Measurements from ENCODE around the gene BAG5. TPM values are rescaled to one million over a fixed set of nuclear protein-coding genes. Genes with fewer than 3 reads are reported as not detected.
A peak's percentile ranks its signal among the peaks of the same experiment; 100 is the strongest.

The BAG5 gene
- total and polyA plus RNA-seq, 2 of the 8 experiments (the other 6 are each of a cell fraction or from before 2014, with no cell fraction given), result 7.4 to 29.5 TPM

GRCh38 chr14:103542605-103543088 lies 19.8 kb downstream of the BAG5 start (continued):
- no peak for TF ChIP-seq RAD21 (IDR thresholded peaks at IDR 0.05 in 1 of 2, conservative IDR thresholded peaks at IDR 0.05 in 1 of 2; ENCODE audit: low read depth in 2 of 2, low read length in 2 of 2)
- no peak for TF ChIP-seq SAP30 (IDR thresholded peaks at IDR 0.05; ENCODE audit: insufficient read depth, insufficient replicate concordance, low read length)
- TF ChIP-seq SP1 (IDR thresholded peaks at IDR 0.05; ENCODE audit: low read depth, low read length), result peak; percentile 53; the same call in 1 of the 2 replicates
- peak; percentile 65; the same call in 1 of the 2 replicates for TF ChIP-seq ATF2 (IDR thresholded peaks at IDR 0.05; ENCODE audit: low read length)
- TF ChIP-seq GTF2F1 (IDR thresholded peaks at IDR 0.05; ENCODE audit: borderline replicate concordance, low read depth, low read length), result no peak
- TF ChIP-seq POLR2AphosphoS5 (IDR thresholded peaks at IDR 0.05; ENCODE audit: low read depth, low read length), result no peak; the same call in 1 of the 2 replicates
- TF ChIP-seq SIN3A (conservative IDR thresholded peaks at IDR 0.05 in 1 of 2, IDR thresholded peaks at IDR 0.05 in 1 of 2; ENCODE audit: low read depth in 1 of 2, low read length in 2 of 2), result no peak; a peak in 1 of 4 replicates
- TF ChIP-seq RBBP5 (IDR thresholded peaks at IDR 0.05; ENCODE audit: borderline replicate concordance, low read depth, low read length), result peak; percentile 31; the same call in 1 of the 2 replicates
- peak in 1 of 2 experiments; percentile 72; a peak in 1 of 4 replicates for TF ChIP-seq HDAC2 (IDR thresholded peaks at IDR 0.05; ENCODE audit: borderline replicate concordance in 1 of 2, low read depth in 2 of 2, low read length in 2 of 2)
- TF ChIP-seq CEBPB (IDR thresholded peaks at IDR 0.05; ENCODE audit: low read depth, low read length), result no peak
- peak; percentile 93 for TF ChIP-seq CTBP2 (IDR thresholded peaks at IDR 0.05; ENCODE audit: borderline replicate concordance, insufficient read depth, insufficient read length, low read length)
- no peak for TF ChIP-seq GABPA (IDR thresholded peaks at IDR 0.05; ENCODE audit: borderline replicate concordance, insufficient read depth, low read length)
- no peak for TF ChIP-seq NANOG (IDR thresholded peaks at IDR 0.05; ENCODE audit: insufficient read depth, low read depth, low read length, poor library complexity, severe bottlenecking)
- TF ChIP-seq SIRT6 (IDR thresholded peaks at IDR 0.05; ENCODE audit: low read length), result no peak
- no peak for TF ChIP-seq ATF3 (IDR thresholded peaks at IDR 0.05; ENCODE audit: insufficient read depth, low read depth, low read length)
- no peak for TF ChIP-seq MAFK (IDR thresholded peaks at IDR 0.05; ENCODE audit: low read depth, low read length)
- TF ChIP-seq BRCA1 (IDR thresholded peaks at IDR 0.05; ENCODE audit: low read depth, low read length), result no peak
- peak; percentile 55; the same call in 1 of the 2 replicates for TF ChIP-seq TBP (IDR thresholded peaks at IDR 0.05; ENCODE audit: low read depth, low read length)
- peak; percentile 85 for TF ChIP-seq JUND (IDR thresholded peaks at IDR 0.05; ENCODE audit: low read length)
- peak in 1 of 2 experiments; percentile 53; a peak in 1 of 3 replicates for TF ChIP-seq EP300 (IDR thresholded peaks at IDR 0.05; ENCODE audit: borderline replicate concordance in 1 of 2, low read depth in 2 of 2, low read length in 2 of 2)
- TF ChIP-seq TEAD4 (IDR thresholded peaks at IDR 0.05; ENCODE audit: low read depth, low read length), result no peak

Measured in H1 (cell line).